ENCODE measurements around the gene TNIK. TPM values are rescaled to one million over a fixed set of nuclear protein-coding genes. Genes with fewer than 3 reads are reported as not detected.
A peak's percentile ranks its signal among the peaks of the same experiment; 100 is the strongest.

TNIK gene
- total and polyA plus RNA-seq, 10 of the 15 experiments (the other 5 are each of a cell fraction or from before 2014, with no cell fraction given): 13.9 to 74.3 (median 48.2) TPM

GRCh38 chr3:171276923-171277322 lies 183.3 kb downstream of the TNIK start:
- ChIA-PET POLR2A (interaction anchor here (0.7 to 6.9 kb wide), 3 partner anchors 8 to 35 kb away, joined by 3 to 37 read pairs (median 4); no protein-coding TSS in a partner anchor), SMC1A (ENCODE audit: uncharacterized antibody, unreplicated experiment) (interaction anchor here (0.9 to 28.2 kb wide), 11 partner anchors 8 to 184 kb away, joined by 3 to 657 read pairs (median 3); no protein-coding TSS in a partner anchor), CTCF (interaction anchor here (0.8 to 1.0 kb wide), 2 partner anchors 17 to 18 kb away, joined by 3 read pairs; no protein-coding TSS in a partner anchor), RAD21 (ENCODE audit: unreplicated experiment) (interaction anchor here (0.9 to 2.4 kb wide), 8 partner anchors 10 to 71 kb away, joined by 3 to 14 read pairs (median 3); no protein-coding TSS in a partner anchor)
- no peak overlapping the region for H3K4me3 ChIP-seq
- H3K27ac ChIP-seq (ENCODE audit: control insufficient read depth, insufficient read depth): no peak overlapping the region
- TF ChIP-seq CBFB (IDR thresholded peaks at IDR 0.05; ENCODE audit: low read depth): no peak
- no peak for TF ChIP-seq JUND (IDR thresholded peaks at IDR 0.05; ENCODE audit: low read depth, low read length)
- TF ChIP-seq YY1 (IDR thresholded peaks at IDR 0.05; ENCODE audit: low read depth, low read length): 0 out of 2 replicates have a peak, but pooled peaks have one; percentile 26
- in situ Hi-C loops (cut with MboI) (no loop called here), intact Hi-C loops (cut with micrococcal nuclease; ENCODE audit: unreplicated experiment) (no loop called here)
- H3K79me2 ChIP-seq (ENCODE audit: control insufficient read depth, insufficient read depth, low read length): peaks cover 92% of the 10 kb centered on the region
- H3K36me3 ChIP-seq (ENCODE audit: control insufficient read depth in 2 of 2, insufficient read depth in 2 of 2, low read length in 1 of 2): peaks cover 1 to 4% of the 10 kb centered on the region in 2 experiments; a peak in 3 of 4 replicates
- no TSS peak for BruUV-seq (replicated peaks)
- ATAC-seq: no peak
- H3K9ac ChIP-seq (ENCODE audit: control insufficient read depth, insufficient read depth, low read length): no peak overlapping the region
- peaks cover 40% of the 10 kb centered on the region for H3K4me1 ChIP-seq (ENCODE audit: control insufficient read depth, insufficient read depth, low read length)
- H3K9me3 ChIP-seq (replicated peaks; ENCODE audit: control insufficient read depth, insufficient read depth, low read length): peaks cover 7% of the 10 kb centered on the region; the same call in 2 of the 3 replicates
- no peak for DNase-seq (ENCODE audit: low read depth, low spot score)
- H2AFZ ChIP-seq (ENCODE audit: control insufficient read depth, low read depth, low read length): no peak overlapping the region
- no peaks in the 10 kb centered on the region for H4K20me1 ChIP-seq (ENCODE audit: control insufficient read depth, insufficient read depth)
- FAIRE-seq: no peak
- H3K27me3 ChIP-seq (replicated peaks in 1 of 2; ENCODE audit: control insufficient read depth in 2 of 2, insufficient read depth in 2 of 2, low read length in 1 of 2): no peaks in the 10 kb centered on the region
- no peak overlapping the region for H3K4me2 ChIP-seq (ENCODE audit: control insufficient read depth, insufficient read depth)
- WGBS (ENCODE audit: insufficient coverage, insufficient replicate concordance, low lambda C conversion rate, missing lambda C conversion rate): 53% methylated on average over 3 of the region's 3 CpGs

GRCh38 chr3:171274222-171274621 lies 186.0 kb downstream of the TNIK start:
- Histone ChIP-seq H3K27me3 (replicated peaks in 1 of 2; ENCODE audit: control insufficient read depth in 2 of 2, insufficient read depth in 2 of 2, low read length in 1 of 2) (no peaks in the 10 kb centered on the region), H3K4me2 (ENCODE audit: control insufficient read depth, insufficient read depth) (no peak overlapping the region), H3K9me3 (replicated peaks; ENCODE audit: control insufficient read depth, insufficient read depth, low read length) (peaks cover 7% of the 10 kb centered on the region; the same call in 2 of the 3 replicates), H2AFZ (ENCODE audit: control insufficient read depth, low read depth, low read length) (no peak overlapping the region), H3K4me3 (no peak overlapping the region), H3K36me3 (ENCODE audit: control insufficient read depth in 2 of 2, insufficient read depth in 2 of 2, low read length in 1 of 2) (peaks cover 1 to 4% of the 10 kb centered on the region in 2 experiments; a peak in 3 of 4 replicates), H3K27ac (ENCODE audit: control insufficient read depth, insufficient read depth) (peak overlapping the region; percentile 20; the same call in 1 of the 2 replicates), H4K20me1 (ENCODE audit: control insufficient read depth, insufficient read depth) (no peaks in the 10 kb centered on the region), H3K9ac (ENCODE audit: control insufficient read depth, insufficient read depth, low read length) (no peak overlapping the region), H3K79me2 (ENCODE audit: control insufficient read depth, insufficient read depth, low read length) (peaks cover 91% of the 10 kb centered on the region), H3K4me1 (ENCODE audit: control insufficient read depth, insufficient read depth, low read length) (peaks cover 45% of the 10 kb centered on the region)
- ChIA-PET CTCF (interaction anchor here (0.8 to 1.0 kb wide), 2 partner anchors 153 to 291 kb away, joined by 3 read pairs; no protein-coding TSS in a partner anchor), RAD21 (ENCODE audit: unreplicated experiment) (interaction anchor here (0.9 to 1.9 kb wide), 5 partner anchors 11 to 74 kb away, joined by 3 to 6 read pairs (median 3); no protein-coding TSS in a partner anchor), SMC1A (ENCODE audit: uncharacterized antibody, unreplicated experiment) (interaction anchor here (10.5 to 28.2 kb wide), 2 partner anchors 7 to 22 kb away, joined by 172 to 657 read pairs; no protein-coding TSS in a partner anchor), POLR2A (interaction anchor here (0.6 to 1.2 kb wide), 4 partner anchors 10 to 1376 kb away, joined by 3 to 5 read pairs (median 3); no protein-coding TSS in a partner anchor)
- no peak for TF ChIP-seq DPF2 (IDR thresholded peaks at IDR 0.05)
- TF ChIP-seq CBX3 (IDR thresholded peaks at IDR 0.05; ENCODE audit: borderline replicate concordance, low read depth): no peak
- no peak for TF ChIP-seq SPI1 (IDR thresholded peaks at IDR 0.05; ENCODE audit: borderline replicate concordance, insufficient read depth, low read depth, low read length)
- TF ChIP-seq PKNOX1 (IDR thresholded peaks at IDR 0.05): no peak
- TF ChIP-seq BCL3 (IDR thresholded peaks at IDR 0.05; ENCODE audit: borderline replicate concordance, insufficient read depth, low read depth, low read length, poor library complexity, severe bottlenecking): no peak
- in situ Hi-C loops (cut with MboI): no loop called here
- intact Hi-C loops (cut with micrococcal nuclease; ENCODE audit: unreplicated experiment): no loop called here
- FAIRE-seq (no peak), DNase-seq (ENCODE audit: low read depth, low spot score) (no peak), ATAC-seq (no peak)
- no TSS peak for BruUV-seq (replicated peaks)
- 35% methylated on average over 1 of the region's 1 CpG for WGBS (ENCODE audit: insufficient coverage, insufficient replicate concordance, low lambda C conversion rate, missing lambda C conversion rate)

Measured in GM12878 (cell line).